Measurements from ENCODE around the gene TET3.

TET3 gene

GRCh38 chr2:73987948-73988700 lies 3.4 kb downstream of the TET3 start:
- no peak for DNase-seq

DNA sequence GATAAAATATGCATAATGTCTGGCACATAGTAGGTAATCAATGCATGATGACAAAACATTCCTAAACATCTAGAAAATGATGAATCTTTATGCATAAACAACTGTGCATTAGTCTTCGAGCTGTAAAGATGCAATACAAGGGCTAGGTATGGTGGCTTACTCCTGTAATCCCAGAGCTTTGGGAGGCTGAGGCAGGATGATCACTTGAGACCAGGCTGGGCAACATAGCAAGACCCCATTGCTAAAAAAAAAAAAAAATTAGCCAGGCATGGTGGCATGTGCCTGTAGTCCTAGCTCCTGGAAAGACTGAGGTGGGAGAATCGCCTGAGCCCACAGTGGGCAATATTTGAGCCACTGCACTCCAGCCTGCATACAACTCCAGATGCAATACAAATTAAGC lies 5.3 kb downstream of the TET3 start:
- DNase-seq, result no peak

DNA sequence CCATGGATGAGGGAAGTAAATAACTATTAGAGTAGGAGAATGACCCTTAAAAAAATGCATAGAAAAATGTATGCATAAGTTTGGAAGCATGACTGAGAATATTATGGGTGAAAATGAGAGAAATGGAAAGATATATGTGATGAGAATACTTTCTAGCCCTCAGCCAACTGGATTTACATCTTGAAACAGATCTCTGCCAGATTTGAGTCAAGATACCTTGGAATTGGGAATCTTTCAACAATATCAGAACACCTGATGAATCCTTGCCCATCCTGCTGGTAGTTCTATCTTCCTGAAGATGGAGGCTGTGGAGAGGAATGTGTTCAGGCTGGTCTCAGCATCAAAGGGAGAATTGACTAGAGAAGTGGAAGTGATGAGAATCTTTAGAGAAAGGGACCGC lies 5.8 kb downstream of the TET3 start:
- DNase-seq, result no peak

DNA sequence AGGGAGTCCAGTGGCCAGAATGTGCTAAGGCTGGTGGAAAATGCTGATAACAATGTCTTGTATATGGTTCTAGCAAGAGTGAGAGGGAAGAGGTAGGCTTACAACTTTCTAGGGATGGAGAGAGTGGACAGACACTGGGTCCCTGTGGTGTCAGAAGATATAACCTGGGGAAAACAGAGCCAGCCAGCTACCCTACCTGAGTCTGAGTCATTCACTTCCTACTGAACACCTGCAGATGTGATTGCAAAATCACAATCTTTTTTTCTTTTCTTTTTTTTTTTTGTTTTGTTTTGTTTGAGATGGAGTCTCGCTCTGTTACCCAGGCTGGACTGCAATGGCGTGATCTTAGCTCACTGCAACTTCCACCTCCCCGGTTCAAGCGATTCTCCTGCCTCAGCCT lies 7.3 kb downstream of the TET3 start:
- DNase-seq, result no peak

DNA sequence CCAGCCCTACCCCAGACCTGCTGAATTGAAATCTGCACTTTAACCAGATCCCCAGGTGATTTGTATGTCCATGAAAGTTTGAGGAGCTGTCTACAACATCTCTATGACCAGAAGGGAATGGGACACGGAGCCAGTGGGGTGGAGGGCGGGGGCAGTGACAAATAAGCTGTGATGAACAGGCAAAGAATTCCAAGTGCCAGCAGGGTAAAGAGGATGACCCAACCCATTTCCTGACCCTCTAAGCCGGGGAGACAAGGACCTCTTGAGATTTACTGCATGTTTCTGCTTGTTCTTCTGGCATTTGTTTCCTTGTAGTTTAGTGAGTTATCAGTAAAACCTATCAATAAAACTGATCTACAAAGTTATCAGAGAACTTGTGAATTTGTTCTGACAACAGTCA lies 8.7 kb downstream of the TET3 start:
- no peak for DNase-seq

DNA sequence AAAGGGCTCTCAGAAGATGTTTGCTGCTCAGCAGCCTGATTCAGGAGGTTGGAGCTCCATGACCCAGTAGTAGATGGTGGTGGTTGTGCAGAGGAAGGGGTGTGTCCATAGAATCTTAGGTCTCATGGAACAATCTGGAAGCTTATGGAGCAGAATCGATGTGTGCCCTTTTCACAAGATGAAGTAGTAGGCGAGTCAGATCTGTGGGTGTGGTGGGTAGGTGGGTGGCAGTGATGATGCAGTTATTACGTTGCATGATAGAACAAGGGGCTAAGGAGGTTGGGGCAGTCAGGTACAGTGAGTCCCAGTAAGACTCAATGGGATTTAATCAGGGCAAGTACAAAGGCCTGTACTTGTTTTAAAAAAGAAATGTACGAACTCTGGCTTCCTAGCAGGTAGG lies 9.1 kb downstream of the TET3 start:
- no peak for DNase-seq

DNA sequence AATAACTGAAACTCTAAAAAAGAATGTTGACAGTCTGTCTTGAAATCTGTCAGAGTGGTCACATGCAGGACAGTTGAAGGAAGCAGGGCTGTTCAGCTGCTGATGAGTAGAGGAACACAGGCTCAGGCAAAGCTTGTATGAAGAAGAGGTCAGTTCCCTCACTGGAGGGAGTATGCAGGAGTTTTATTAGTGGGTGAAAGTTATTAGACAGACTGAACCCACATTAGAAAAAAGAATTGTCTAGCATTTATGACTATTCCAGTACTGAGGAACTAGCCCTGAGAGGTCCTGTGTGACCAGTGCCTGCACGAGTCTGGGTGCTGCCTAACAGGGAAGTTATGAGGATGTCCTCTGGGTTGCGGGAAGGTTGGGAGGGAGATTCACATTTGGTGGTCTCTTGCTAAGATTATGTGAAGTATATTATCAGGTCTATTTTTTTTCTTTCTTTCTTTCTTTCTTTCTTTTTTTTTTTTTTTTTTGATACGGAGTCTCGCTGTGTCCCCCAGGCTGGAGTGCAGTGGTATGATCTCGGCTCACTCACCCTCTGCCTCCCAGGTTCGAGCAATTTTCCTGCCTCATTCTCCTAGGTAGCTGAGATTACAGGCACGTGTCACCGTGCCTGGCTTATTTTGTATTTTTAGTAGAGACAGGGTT lies 9.6 kb downstream of the TET3 start:
- no peak for DNase-seq

DNA sequence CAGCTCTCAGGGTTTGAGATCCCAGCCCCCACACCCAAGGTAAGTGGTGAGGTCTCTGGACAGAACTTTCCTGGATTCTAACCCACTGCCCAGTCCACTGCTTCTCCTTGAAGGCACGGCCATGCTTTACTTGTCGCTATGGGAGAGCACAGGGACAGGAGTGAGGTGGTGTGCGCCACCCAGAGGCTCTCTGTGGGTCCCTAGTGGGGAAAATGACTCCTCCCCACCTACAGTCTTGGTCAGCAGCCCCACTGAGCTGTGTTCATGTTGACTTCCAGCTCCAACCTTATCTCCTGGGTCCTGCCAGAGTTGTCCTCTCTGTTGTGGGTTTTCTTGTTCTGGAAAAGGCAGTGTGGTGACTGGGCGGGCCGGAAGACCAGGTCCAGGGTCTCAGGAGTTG lies 11.1 kb downstream of the TET3 start:
- no peak for DNase-seq

DNA sequence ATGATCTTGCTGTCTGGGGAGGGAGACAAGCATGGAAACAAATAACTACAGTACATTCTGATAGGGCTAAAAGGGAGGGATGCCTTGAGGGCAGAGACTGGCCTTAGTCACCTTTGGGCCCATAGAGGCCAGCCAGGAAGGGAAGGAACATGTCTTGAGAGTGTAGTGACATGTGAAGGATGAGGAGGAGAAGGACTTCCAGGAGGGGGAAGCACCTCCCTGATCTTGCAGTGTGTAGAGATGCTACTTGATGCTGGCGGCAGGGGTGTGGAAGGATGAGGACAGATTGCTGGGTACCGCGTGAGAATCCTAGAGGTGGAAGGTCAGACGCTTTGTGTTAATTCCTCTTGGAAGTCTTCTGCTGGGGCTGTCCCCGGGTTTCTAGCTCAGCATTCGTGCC lies 13.1 kb downstream of the TET3 start:
- no peak for DNase-seq

DNA sequence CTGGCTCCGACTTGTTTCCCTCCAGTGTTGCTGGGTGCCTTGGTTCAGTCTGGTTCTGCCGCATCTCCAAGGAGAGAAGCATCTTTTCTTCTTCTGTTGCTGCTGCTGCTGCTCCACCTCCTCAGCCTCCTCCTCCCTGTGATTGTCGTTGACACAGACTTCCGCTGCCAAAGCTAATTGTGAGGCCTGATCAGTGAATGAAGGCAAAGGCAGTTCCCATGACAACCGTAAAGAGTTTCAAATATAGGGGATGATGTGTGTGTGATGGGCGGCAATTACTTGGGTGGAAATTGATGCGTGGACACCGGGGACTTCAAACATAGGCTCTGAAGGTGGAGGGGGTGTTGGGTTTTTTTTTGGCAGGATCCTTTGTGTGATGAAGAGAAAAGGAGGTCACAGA lies 13.7 kb downstream of the TET3 start:
- DNase-seq, result peak in 2 of 3 experiments; percentile 38 to 77

GRCh38 chr2:73998933-73999332 lies 14.2 kb downstream of the TET3 start:
- no peak for DNase-seq

GRCh38 chr2:73999881-74000597 lies 15.3 kb downstream of the TET3 start:
- DNase-seq, result peak in 1 of 3 experiments; percentile 24

GRCh38 chr2:74000666-74001065 lies 16.0 kb downstream of the TET3 start:
- no peak for DNase-seq

- DNase-seq, result peak in 1 of 3 experiments; percentile 36
These were observed 16.4 kb downstream of the TET3 start for GRCh38 chr2:74001121-74001520.

- no peak for DNase-seq
These were observed 17.2 kb downstream of the TET3 start for GRCh38 chr2:74001781-74002504.

DNA sequence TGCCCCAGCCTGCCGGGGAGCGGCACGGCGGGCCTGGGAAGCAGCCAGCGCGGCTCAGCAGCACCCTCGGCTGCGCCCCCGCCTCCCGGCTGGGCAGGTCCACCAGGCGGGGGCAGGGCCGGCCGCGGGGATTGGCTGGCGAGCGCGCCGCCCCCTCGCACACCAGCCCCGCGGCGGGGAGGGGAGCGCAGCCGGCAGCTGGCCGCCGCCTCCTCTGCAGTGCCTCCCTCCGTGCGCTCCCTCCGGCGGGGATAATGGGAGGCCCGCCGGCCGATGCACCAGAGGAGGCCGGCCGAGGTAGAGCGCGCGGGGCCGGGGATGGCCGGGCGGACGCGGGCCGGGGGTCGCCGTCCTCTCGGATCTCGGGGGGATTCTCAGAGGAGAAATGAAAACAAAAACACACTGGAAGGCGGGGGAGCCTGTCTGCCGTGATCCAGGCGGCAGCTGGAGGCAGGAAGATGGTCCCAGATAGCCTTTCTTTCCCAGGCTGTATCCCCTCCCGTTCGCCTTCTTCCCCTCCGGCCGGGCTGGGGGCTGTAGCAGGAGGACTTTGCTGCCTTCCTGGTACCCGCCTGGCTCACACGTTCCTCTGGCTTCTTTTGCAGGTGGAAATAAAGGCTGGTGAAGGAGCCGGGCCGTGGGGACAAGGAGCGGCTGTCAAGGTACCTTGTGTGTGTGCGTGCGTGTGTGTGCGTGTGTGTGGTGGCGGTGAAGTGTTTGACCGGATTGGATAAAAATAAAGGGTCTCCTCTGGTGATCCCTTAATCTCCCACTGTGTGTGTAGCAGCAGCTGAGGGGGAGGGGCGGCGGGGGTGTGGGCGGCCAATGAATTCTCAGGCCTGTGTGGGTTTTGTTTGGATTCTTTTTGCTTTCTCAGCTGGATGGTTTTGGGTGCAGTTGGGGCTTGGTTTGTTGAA lies 18.1 kb downstream of the TET3 start:
- peak; percentile 77 to 95 (median 92) for DNase-seq

DNA sequence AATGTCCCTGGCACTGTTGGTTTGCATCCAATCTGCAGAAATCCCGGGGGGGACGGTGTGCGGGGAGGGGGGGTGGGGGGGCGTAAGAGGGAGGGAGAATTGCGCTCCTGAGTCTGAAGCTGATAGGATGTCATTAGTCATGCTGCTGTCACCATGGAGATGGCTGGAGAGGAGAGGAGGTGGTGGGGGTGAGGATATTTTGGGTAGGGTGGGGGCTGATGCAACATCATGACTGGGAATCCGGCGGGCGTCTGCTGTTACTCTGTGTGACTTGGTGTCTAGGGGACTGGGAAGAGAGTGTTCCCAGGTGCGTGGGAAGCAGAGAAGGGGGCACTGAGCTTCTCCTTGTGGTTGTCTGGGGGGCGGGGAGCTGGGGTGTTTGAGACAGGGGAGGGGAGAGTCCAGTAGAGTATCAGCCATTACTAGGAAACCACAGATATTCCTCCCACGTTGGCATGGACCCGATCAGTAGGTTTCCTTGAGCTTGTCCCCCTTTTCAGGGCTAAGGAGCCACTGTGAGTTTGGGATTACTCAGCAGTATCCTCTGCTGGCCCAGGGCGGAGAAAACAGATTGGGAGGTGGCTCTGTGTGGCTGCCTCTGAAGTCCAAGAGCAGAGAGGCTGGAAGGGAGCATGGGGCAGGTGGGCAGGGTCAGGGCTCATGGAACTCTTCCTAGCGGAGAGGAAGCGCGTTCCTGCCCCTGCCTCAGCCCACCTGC lies 18.9 kb downstream of the TET3 start:
- DNase-seq, result peak in 2 of 3 experiments; percentile 63 to 90

DNA sequence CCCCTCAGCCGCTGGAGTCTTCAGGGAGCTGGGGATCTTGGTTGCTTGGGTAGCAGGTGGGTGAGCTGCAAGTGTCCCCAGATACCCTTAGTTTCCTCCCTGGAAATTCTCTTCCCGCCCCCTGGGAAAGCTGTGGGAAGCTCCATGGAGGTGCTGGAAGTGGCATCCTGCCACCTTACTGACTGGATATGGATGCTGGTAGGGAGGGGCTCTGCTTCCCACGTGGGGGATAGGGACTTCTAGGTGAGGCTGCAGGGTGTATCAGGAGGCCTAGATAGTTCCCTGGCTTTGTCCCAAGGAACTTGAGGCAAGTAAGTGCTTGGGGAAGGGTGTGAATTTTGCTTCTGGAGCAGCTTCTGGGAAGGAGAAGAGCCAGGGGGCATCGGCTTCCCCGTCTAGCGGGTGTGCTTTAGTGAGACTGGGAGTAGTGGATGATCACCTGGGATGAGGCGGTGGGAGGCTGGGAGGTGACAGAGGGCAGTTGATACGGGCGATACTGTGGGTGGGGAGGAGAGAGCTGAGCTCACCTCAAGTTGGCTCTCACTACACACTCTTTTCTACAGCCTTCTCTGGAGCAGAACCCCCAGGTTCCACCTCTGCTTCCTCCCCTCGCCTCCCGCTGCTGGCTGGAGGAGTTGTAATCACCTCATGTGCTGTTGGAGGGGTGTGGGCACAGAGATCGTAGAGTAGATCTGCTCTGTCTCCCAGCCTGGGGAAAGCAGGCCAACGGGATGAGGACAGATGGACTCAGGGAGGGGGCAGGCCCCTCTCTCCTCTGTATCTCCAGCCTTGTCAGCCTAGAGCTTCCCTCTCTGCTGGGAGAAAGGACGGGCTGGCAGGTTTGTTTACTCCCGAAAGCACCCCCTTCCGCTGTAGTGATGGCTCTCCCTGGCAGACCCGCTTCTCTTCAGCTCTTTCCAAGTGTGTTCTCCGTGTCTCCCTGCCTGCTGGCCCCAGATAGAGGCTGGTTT lies 19.8 kb downstream of the TET3 start:
- DNase-seq, result peak in 1 of 3 experiments; percentile 11

GRCh38 chr2:74005786-74006185 lies 21.1 kb downstream of the TET3 start:
- DNase-seq, result no peak

DNA sequence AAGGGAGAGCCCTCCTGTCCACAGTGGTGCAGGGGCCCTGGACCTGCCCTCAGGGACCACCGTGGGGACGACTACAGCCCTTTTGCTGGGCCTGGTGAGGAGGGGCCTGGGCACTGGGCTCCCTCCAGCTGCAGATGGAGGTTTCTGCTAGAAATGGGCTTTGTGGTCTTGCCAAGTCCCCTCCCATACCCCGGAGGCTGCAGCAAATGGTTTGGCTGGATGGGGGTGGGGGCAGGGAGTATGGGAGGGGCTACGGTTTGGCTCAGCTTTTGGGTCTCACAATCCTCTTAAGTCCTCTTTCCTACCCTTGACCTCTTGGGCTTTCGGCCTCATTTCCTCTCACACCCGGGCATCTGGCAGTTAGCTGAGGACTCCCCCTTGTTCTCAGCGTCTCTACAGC lies 21.7 kb downstream of the TET3 start:
- DNase-seq, result no peak

All from NCI-H1417 (cell line).